GM19099 (cell line): Measurements from ENCODE around the gene TH.

Experiments
- POLR2A ChIP-seq: IDR thresholded peaks from 3 replicates; pipeline ENCODE4 v1.6.1; 2011; ENCODE audit warnings: low read depth; ENCODE audit not compliant: insufficient read length; ENCODE audit errors: extremely low read depth

The TH gene

DNA sequence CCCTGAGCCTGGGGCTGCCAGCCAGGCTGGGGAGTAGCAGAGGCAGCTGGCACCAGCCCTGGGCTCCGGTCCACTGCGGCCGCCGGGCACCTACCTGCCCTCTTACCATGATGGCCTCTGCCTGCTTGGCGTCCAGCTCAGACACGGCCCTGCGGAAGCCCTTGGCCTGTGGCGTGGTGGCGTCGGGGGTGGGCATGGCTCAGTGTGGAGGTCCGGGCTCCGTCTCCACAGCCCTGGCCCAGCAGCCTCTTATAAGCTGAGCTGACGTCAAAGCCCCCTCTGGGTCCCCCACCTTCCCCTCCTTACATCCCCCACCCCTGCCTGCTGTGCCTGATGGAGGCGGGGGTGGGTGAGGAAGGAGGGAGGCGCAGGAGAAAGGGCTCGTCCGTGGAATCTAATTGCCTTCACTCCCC lies at the start of gene TH:
TSS of gene TH (minus strand) at position 225 of the 413 bp plus-strand sequence. CDS start at position 196, 29 bp downstream.
- no peak for TF ChIP-seq POLR2A

GRCh38 chr11:2221024-2221423 lies 49.4 kb upstream of the TH start:
- TF ChIP-seq POLR2A: no peak

DNA sequence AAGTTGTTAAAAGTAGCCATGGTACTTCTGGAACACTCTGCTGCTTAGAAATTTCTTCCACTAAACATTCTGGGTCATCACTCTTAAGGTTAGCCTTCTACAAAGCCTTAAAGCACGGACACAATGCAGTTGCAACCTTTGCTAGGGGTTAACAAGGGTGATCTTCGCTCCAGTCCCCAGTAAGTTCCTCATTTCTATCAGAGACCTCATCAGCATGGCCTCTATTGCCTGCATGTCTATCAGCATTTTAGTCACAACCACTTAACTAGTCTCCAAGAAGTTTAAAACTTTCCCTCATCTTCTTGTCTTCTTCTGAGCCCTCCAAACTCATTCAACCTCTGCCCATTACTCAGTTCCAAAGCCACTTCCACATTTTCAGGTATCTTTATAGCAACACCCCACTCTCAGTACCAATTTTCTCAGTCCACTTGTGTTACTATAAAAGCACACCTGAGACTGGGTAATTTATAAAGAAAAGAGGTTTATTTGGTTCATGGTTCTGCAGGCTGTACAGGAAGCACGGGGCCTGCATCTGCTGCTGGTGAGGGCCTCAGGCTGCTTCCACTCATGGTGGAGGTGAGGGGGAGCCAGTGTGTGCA lies 48.7 kb upstream of the TH start:
- TF ChIP-seq POLR2A: no peak

DNA sequence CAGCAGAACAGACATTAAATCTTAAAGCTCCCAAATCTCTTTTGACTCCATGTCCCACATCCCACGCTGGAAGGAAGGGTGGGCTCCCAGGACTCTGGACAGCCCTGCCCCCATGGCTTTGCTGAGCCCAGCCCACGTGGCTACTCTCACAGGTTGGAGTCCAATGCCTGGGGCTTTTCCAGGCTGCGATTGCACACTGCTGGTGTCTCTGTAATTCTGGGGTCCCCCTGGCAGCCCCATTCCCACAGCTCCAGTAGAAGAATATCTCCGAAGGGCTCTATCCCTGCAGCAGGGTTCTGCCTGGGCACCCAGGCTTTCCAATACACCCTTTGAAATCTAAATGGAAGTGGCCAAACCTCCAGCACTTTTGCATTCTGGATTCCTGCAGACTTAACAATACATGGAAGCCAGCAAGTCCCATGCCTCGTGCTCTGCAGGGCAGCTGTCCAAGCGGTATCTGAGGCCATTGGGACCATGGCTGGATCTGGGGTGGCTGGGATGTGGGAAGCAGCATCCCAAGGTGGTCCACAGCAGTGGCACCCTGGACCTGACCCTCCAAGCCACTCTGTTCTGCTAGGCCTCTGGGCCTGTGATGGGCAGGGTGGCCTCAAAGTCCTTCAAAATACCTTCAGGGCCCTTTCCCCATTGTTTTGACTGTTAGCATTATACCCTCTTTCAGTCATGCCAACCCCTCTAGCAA lies 47.9 kb upstream of the TH start:
- TF ChIP-seq POLR2A: no peak

- no peak for TF ChIP-seq POLR2A
Observed at GRCh38 chr11:2218031-2218633, 46.5 kb upstream of the TH start.

GRCh38 chr11:2217211-2218030 lies 45.8 kb upstream of the TH start:
- TF ChIP-seq POLR2A: no peak

GRCh38 chr11:2216400-2217064 lies 44.9 kb upstream of the TH start:
- no peak for TF ChIP-seq POLR2A

DNA sequence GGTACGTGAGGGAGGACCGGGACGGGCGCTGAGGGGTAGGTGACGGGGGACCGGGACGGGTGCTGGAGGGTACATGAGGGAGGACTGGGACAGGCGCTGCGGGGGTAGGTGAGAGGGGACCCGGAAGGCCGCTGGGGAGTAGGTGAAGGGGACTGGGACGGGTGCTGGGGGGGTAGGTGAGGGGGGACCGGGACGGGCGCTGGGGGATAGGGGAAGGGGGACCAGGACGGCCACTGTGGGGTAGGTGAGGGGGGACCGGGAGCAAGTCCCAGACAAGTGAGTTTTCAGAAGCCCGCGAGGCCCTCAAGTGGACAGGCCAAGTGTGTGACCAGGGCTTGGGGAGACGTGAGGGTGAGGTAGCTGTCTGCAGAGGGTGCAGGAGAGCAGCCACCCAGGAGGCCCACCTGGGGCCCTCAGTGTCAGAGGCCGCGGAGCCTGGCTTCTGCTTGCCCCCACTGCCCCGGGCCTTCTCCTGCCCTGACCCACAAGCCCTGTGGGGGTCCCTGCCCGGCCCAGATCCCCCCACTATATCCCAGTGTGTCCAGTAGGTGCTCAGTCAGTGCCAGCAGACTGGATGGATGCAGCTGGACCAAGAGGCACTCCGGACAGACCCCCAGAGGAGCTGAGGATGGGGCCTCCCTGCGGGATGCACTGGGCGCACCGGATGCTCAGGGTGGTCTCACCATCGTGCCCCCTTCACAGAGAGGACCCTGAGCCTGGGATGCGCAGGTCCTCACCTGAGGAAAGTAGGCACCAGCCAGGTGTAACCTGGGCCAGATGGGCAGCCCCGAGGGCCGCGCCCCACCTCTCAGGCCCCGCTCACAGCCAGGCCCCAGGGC lies 44.2 kb upstream of the TH start:
- no peak for TF ChIP-seq POLR2A

DNA sequence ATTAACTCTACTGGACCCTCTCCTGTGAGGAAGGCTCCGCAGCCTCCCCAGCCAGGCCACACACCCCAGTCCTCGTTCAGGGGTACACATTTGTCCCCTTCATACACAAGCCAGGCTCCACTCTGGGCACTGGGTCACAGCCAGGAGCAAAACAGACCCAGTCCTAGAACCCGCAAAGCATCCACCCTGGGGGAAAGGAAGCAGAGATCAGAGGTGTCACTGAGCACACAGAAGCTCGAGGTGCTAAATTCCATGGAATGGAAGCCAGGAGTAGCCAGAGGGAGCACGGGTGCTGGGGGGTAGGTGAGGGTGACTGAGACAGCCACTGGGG lies 43.6 kb upstream of the TH start:
- no peak for TF ChIP-seq POLR2A

DNA sequence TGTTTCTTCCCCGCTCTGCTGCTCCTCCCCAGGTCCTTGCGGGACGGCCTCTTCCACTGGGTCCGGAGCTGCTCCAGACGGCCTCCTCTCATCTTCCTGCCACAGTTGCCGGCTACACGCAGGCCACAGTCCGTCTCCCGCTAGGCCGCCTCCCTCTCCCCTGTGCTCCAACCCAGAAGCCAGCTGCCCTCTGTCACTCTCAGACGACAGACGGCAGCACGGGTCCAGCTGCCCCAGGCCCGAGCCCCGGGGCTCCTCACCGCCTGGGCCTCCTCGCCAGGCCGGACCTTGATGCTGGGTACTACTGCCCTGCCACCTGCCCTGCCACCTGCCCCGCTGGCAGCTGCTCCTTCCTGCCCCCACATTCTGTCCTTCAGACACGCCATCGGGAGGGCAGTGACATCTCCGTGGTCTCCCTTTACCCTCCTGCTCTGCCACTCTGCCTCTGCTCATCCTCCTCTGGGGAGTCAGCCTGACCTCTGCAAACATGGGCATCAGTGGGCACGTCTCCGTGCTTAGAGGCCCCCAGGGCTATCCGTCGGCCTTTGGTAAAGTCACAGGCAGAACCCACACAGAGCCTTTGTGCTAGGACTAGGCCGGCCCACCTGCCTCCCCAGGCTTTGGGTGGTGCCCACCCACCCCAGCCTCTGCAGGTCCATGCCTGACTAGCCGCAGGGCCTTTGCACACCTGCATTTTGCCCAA lies 43.1 kb upstream of the TH start:
- no peak for TF ChIP-seq POLR2A

- TF ChIP-seq POLR2A: no peak
Observed at GRCh38 chr11:2213890-2214526, 42.4 kb upstream of the TH start.

- TF ChIP-seq POLR2A: no peak
Observed at GRCh38 chr11:2213384-2213842, 41.8 kb upstream of the TH start.
